ENCODE results near the gene CFAP53.
"Not testable (repeated sequence)": the region's sequence is repeated elsewhere in the genome, so short reads cannot be mapped to it uniquely, and the experiment has no call there.

The CFAP53 gene

GRCh38 chr18:50274044-50274442 lies 7.7 kb upstream of the CFAP53 start:
- in situ Hi-C loops (cut with MboI; ENCODE audit: low sequenced_read_pairs), result no loop called here

- in situ Hi-C loops (cut with MboI; ENCODE audit: low sequenced_read_pairs), result no loop called here
Observed at GRCh38 chr18:50273203-50274043, 7.1 kb upstream of the CFAP53 start.

- in situ Hi-C loops (cut with MboI; ENCODE audit: low sequenced_read_pairs), result no loop called here
Observed at GRCh38 chr18:50272568-50272967, 6.3 kb upstream of the CFAP53 start.

- in situ Hi-C loops (cut with MboI; ENCODE audit: low sequenced_read_pairs), result no loop called here
Observed at GRCh38 chr18:50268022-50268747, 1.9 kb upstream of the CFAP53 start.

- in situ Hi-C loops (cut with MboI; ENCODE audit: low sequenced_read_pairs), result no loop called here
Observed at GRCh38 chr18:50262977-50263376, 3.3 kb downstream of the CFAP53 start.

- in situ Hi-C loops (cut with MboI; ENCODE audit: low sequenced_read_pairs), result no loop called here
Observed at GRCh38 chr18:50250935-50251334, 15.4 kb downstream of the CFAP53 start.

GRCh38 chr18:50249576-50249975 lies 16.7 kb downstream of the CFAP53 start:
- in situ Hi-C loops (cut with MboI; ENCODE audit: low sequenced_read_pairs), result no loop called here

- in situ Hi-C loops (cut with MboI; ENCODE audit: low sequenced_read_pairs), result no loop called here
Observed at GRCh38 chr18:50247561-50247960, 18.7 kb downstream of the CFAP53 start.

- in situ Hi-C loops (cut with MboI; ENCODE audit: low sequenced_read_pairs), result not testable (repeated sequence)
Observed at GRCh38 chr18:50241768-50242167, 24.5 kb downstream of the CFAP53 start.

- in situ Hi-C loops (cut with MboI; ENCODE audit: low sequenced_read_pairs), result no loop called here
Observed at GRCh38 chr18:50240080-50240563, 26.2 kb downstream of the CFAP53 start.

GRCh38 chr18:50232419-50232818 lies 33.9 kb downstream of the CFAP53 start:
- in situ Hi-C loops (cut with MboI; ENCODE audit: low sequenced_read_pairs), result no loop called here

GRCh38 chr18:50231621-50232020 lies 34.7 kb downstream of the CFAP53 start:
- in situ Hi-C loops (cut with MboI; ENCODE audit: low sequenced_read_pairs), result no loop called here

- in situ Hi-C loops (cut with MboI; ENCODE audit: low sequenced_read_pairs), result loop anchor here (25.0 kb wide), 1 partner anchor 142 kb away; no protein-coding TSS in a partner anchor
Observed at GRCh38 chr18:50220249-50220648, 46.0 kb downstream of the CFAP53 start.

- in situ Hi-C loops (cut with MboI; ENCODE audit: low sequenced_read_pairs), result loop anchor here (25.0 kb wide), 1 partner anchor 144 kb away; no protein-coding TSS in a partner anchor
Observed at GRCh38 chr18:50218432-50219197, 47.7 kb downstream of the CFAP53 start.

GRCh38 chr18:50209311-50209710 lies 57.0 kb downstream of the CFAP53 start:
- in situ Hi-C loops (cut with MboI; ENCODE audit: low sequenced_read_pairs), result loop anchor here (25.0 kb wide), 1 partner anchor 153 kb away; no protein-coding TSS in a partner anchor

- in situ Hi-C loops (cut with MboI; ENCODE audit: low sequenced_read_pairs), result loop anchor here (25.0 kb wide), 1 partner anchor 155 kb away; no protein-coding TSS in a partner anchor
Observed at GRCh38 chr18:50207722-50208121, 58.6 kb downstream of the CFAP53 start.

- in situ Hi-C loops (cut with MboI; ENCODE audit: low sequenced_read_pairs), result loop anchor here (25.0 kb wide), 1 partner anchor 158 kb away; no protein-coding TSS in a partner anchor
Observed at GRCh38 chr18:50203801-50204604, 62.3 kb downstream of the CFAP53 start.

- in situ Hi-C loops (cut with MboI; ENCODE audit: low sequenced_read_pairs), result loop anchor here (25.0 kb wide), 1 partner anchor 161 kb away; no protein-coding TSS in a partner anchor
Observed at GRCh38 chr18:50201476-50202018, 64.7 kb downstream of the CFAP53 start.

GRCh38 chr18:50199921-50200320 lies 66.4 kb downstream of the CFAP53 start:
- in situ Hi-C loops (cut with MboI; ENCODE audit: low sequenced_read_pairs), result loop anchor here (25.0 kb wide), 1 partner anchor 162 kb away; no protein-coding TSS in a partner anchor

Data from HL-60/S4 treated with phorbol 12-myristate 13-acetate at 8.2 ng/mL for 4 days and 3 days (cell line).